B cell (primary cell): Measurements from ENCODE around the gene MAP3K9. TPM values are rescaled to one million over a fixed set of nuclear protein-coding genes. Genes with fewer than 3 reads are reported as not detected.

ENCODE experiments used
- ATAC-seq: fragments of 200-7000 bp; cut with Tn5 transposase; one replicate; pipeline ENCODE4 v1.10.0; 2021; ENCODE audit warnings: low read depth, mild to moderate bottlenecking, moderate number of reproducible peaks, moderate library complexity
- CTCF ChIA-PET: fragments of 350-600 bp; sonication (Branson Sonifier 250); formaldehyde crosslinking; loops from one replicate; lab custom pipeline; 2021; ENCODE audit warnings: antibody characterized with exemption, inconsistent platforms; lab: Charles Lee
- POLR2A ChIA-PET: fragments of 350-600 bp; sonication (Branson Sonifier 250); formaldehyde crosslinking; loops from one replicate; lab custom pipeline; 2021; ENCODE audit warnings: antibody characterized with exemption; lab: Charles Lee
- DNase-seq: peaks from one replicate; pipeline ENCODE4 v3.0.0; 2013
- H2AFZ ChIP-seq: 2 replicates; pipeline ENCODE4 v1.6.1; 2012; ENCODE audit warnings: mild to moderate bottlenecking, low read depth, low read length; ENCODE audit not compliant: insufficient read depth, poor library complexity, severe bottlenecking
- H3K27ac ChIP-seq, 2 donors: 1 replicate in 1 of 2; 2 replicates in 1 of 2; pipeline ENCODE4 v1.5.1; 2012 to 2013; ENCODE audit warnings: low read length in 2 of 2, mild to moderate bottlenecking in 2 of 2, moderate library complexity in 1 of 2
- H3K27me3 ChIP-seq, 4 experiments: fragments of 200-600 bp in 1 of 4; sonication (generic) in 1 of 4; replicated peaks in 1 of 4; 1 replicate in 2 of 4; 2 replicates in 2 of 4; pipeline versions ENCODE4 v1.6.1 to v1.7.0; 2013 to 2016; ENCODE audit warnings: low read length in 3 of 4, mild to moderate bottlenecking in 2 of 4, mixed read lengths in 1 of 4, moderate library complexity in 1 of 4; ENCODE audit not compliant: insufficient read depth in 4 of 4, control insufficient read depth in 3 of 4; ENCODE audit errors: control extremely low read depth in 1 of 4
- H3K36me3 ChIP-seq, 2 experiments: replicated peaks in 1 of 2; 1 replicate in 1 of 2; 2 replicates in 1 of 2; pipeline versions ENCODE4 v1.6.1 to v1.7.1; 2013; ENCODE audit warnings: low read length in 1 of 2; ENCODE audit not compliant: insufficient read depth in 2 of 2, control insufficient read depth in 1 of 2; ENCODE audit errors: control extremely low read depth in 1 of 2, extremely low read depth in 1 of 2
- H3K4me1 ChIP-seq, 2 donors: fragments of 200-600 bp in 1 of 2; sonication (generic) in 1 of 2; 1 replicate in 1 of 2; 2 replicates in 1 of 2; pipeline versions ENCODE4 v1.5.1 to v1.6.1; 2013 to 2017; ENCODE audit warnings: low read length in 2 of 2; ENCODE audit not compliant: control insufficient read depth in 2 of 2, insufficient read depth in 2 of 2
- H3K4me2 ChIP-seq: replicated peaks from 2 replicates; pipeline ENCODE3; 2012; ENCODE audit warnings: mild to moderate bottlenecking, low read depth, low read length; ENCODE audit not compliant: poor library complexity, severe bottlenecking
- H3K4me3 ChIP-seq, 5 experiments: fragments of 200-600 bp in 1 of 5; sonication (generic) in 1 of 5; 1 replicate in 3 of 5; 2 replicates in 2 of 5; pipeline versions ENCODE4 v1.5.1 to v1.7.0; 2011 to 2016; ENCODE audit warnings: low read length in 4 of 5, mild to moderate bottlenecking in 4 of 5, low read depth in 2 of 5, control low read depth in 1 of 5, moderate library complexity in 1 of 5; ENCODE audit not compliant: insufficient read depth in 1 of 5; ENCODE audit errors: control extremely low read depth in 1 of 5, extremely low read depth in 1 of 5
- H3K79me2 ChIP-seq: fragments of 200-600 bp; sonication (generic); one replicate; pipeline ENCODE4 v1.6.0; 2016; ENCODE audit warnings: low read length; ENCODE audit not compliant: control insufficient read depth, insufficient read depth
- H3K9ac ChIP-seq: fragments of 200-600 bp; sonication (generic); 2 replicates; pipeline ENCODE4 v1.6.1; 2017; ENCODE audit warnings: mild to moderate bottlenecking, low read length, moderate library complexity
- H3K9me3 ChIP-seq, 3 donors: one replicate each; pipeline versions ENCODE4 v1.6.1 to v1.7.1; 2013; ENCODE audit warnings: low read length in 2 of 3; ENCODE audit not compliant: control insufficient read depth in 2 of 3, insufficient read depth in 1 of 3; ENCODE audit errors: control extremely low read depth in 1 of 3
- H4K20me1 ChIP-seq: 2 replicates; pipeline ENCODE4 v1.6.0; 2012; ENCODE audit warnings: mild to moderate bottlenecking, low read length; ENCODE audit not compliant: insufficient read depth, control insufficient read depth, poor library complexity, severe bottlenecking
- H3K27ac Mint-ChIP-seq: one replicate; pipeline ENCODE4 v1.8.0; 2021; ENCODE audit warnings: mixed read lengths
- H3K27me3 Mint-ChIP-seq: one replicate; pipeline ENCODE4 v1.8.0; 2021; ENCODE audit warnings: mixed read lengths
- H3K4me1 Mint-ChIP-seq: one replicate; pipeline ENCODE4 v1.8.0; 2021; ENCODE audit warnings: mixed read lengths
- H3K4me3 Mint-ChIP-seq: one replicate; pipeline ENCODE4 v1.8.0; 2021; ENCODE audit warnings: mixed read lengths
- H3K9me3 Mint-ChIP-seq: one replicate; pipeline ENCODE4 v1.8.0; 2022; ENCODE audit warnings: mixed read lengths; ENCODE audit not compliant: insufficient read depth
- EZH2 ChIP-seq: IDR thresholded peaks from 2 replicates; pipeline ENCODE4 v1.6.1; 2012; ENCODE audit warnings: borderline replicate concordance, low read depth, mild to moderate bottlenecking, moderate library complexity, low read length; ENCODE audit not compliant: insufficient read depth, poor library complexity, severe bottlenecking
- WGBS: methylation state at CpG from one replicate; pipeline ENCODE4 v1.1.5; 2013; ENCODE audit warnings: missing lambda C conversion rate; ENCODE audit not compliant: insufficient coverage; 5-methylcytosine and 5-hydroxymethylcytosine counted together
- intact Hi-C: fragments of 100-400 bp; cut with micrococcal nuclease; formaldehyde crosslinking; loops from one replicate; pipeline ENCODE4 v1.10.0; 2022
- polyA plus RNA-seq: library from polyadenylated mRNA; depleted of rRNA; stranded (reverse); fragments of >200 nt; gene quantifications from 2 replicates; pipeline ENCODE4 v1.2.3, GENCODE V29; 2012
- total RNA-seq, 2 donors: library from RNA; stranded (reverse); fragments of 120-200 nt in 1 of 2; gene quantifications; 1 replicate in 1 of 2; 2 replicates in 1 of 2; pipeline versions ENCODE4 v1.2.3 to v1.2.4, GENCODE V29; 2013 to 2022
- TF ChIP-seq, protein P1 (sequence below): fragments of 200-600 bp; IDR thresholded peaks from one replicate; pipeline ENCODE4 v1.8.0; 2022; ENCODE audit warnings: antibody characterized with exemption, mild to moderate bottlenecking

Gene MAP3K9
- total and polyA plus RNA-seq, 2 donors (not counting 1 experiment from before 2014, with no cell fraction given) = 4.7 to 20.2 TPM

DNA sequence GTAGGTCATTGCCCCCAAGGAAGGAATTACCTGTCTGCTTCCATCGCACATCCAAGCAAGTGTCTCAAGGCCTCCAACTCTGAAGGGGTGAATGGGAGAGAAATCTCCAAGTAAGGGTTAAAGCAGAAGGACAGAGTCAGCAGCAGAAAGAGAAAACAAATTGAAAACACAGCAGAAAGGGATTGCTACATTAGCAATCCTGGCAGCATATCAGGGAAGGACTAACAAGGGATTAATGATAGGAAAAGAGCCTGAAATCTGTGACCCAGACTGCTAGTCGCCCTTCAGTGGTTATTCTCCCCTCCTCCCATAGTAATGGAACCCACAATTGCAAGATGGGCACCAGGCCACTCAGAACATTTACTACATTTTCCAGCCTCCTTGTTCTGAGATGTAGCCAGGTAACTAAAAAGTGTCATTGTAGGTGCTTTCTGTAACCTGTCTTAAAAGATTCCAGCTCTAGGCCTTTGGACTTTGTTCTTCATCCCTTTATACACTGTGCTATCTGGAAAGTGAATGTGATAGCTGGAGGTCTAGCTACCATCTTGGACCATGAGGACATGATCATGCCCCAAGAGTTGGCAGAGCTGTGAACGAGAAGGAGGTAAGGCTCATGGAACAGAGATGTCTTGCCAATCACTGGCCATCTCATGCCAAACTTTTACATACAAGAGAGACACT is 36.0 kb downstream of the MAP3K9 start:
- Histone ChIP-seq H3K4me3 (no peak overlapping the region), H3K4me2 (no peak overlapping the region), H4K20me1 (no peaks in the 10 kb centered on the region), H3K27me3 (no peaks in the 10 kb centered on the region), H2AFZ (no peak overlapping the region), H3K36me3 (peaks cover 0 to 7% of the 10 kb centered on the region in 2 experiments), H3K79me2 (peaks cover 74% of the 10 kb centered on the region), H3K4me1 (peaks cover 0 to under 1% of the 10 kb centered on the region in 2 donors), H3K27ac (no peak overlapping the region), H3K9ac (no peak overlapping the region), H3K9me3 (no peaks in the 10 kb centered on the region)
- no peaks in the 10 kb centered on the region for H3K27me3 Mint-ChIP-seq
- H3K4me3 Mint-ChIP-seq = no peak overlapping the region
- no peak overlapping the region for H3K27ac Mint-ChIP-seq
- H3K4me1 Mint-ChIP-seq = peaks cover 13% of the 10 kb centered on the region
- POLR2A ChIA-PET = no interaction called here
- WGBS = 100% methylated on average over 2 of the region's 3 CpGs
- no peak for DNase-seq
- intact Hi-C loops = no loop called here
- no peak for ATAC-seq
- TF ChIP-seq, protein P1, sequence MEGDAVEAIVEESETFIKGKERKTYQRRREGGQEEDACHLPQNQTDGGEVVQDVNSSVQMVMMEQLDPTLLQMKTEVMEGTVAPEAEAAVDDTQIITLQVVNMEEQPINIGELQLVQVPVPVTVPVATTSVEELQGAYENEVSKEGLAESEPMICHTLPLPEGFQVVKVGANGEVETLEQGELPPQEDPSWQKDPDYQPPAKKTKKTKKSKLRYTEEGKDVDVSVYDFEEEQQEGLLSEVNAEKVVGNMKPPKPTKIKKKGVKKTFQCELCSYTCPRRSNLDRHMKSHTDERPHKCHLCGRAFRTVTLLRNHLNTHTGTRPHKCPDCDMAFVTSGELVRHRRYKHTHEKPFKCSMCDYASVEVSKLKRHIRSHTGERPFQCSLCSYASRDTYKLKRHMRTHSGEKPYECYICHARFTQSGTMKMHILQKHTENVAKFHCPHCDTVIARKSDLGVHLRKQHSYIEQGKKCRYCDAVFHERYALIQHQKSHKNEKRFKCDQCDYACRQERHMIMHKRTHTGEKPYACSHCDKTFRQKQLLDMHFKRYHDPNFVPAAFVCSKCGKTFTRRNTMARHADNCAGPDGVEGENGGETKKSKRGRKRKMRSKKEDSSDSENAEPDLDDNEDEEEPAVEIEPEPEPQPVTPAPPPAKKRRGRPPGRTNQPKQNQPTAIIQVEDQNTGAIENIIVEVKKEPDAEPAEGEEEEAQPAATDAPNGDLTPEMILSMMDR = no peak
- no peak for TF ChIP-seq EZH2
- CTCF ChIA-PET = interaction anchor here (1.0 to 1.8 kb wide), 2 partner anchors 24 to 44 kb away, joined by 3 to 8 read pairs; no protein-coding TSS in a partner anchor
- H3K9me3 Mint-ChIP-seq = no peaks in the 10 kb centered on the region

- intact Hi-C loops = no loop called here
- H3K4me3 ChIP-seq = no peak overlapping the region
- ATAC-seq (no peak), DNase-seq (no peak)
- no peaks in the 10 kb centered on the region for H3K27me3 ChIP-seq
- Mint-ChIP-seq H3K4me1 (no peaks in the 10 kb centered on the region), H3K4me3 (no peak overlapping the region), H3K27ac (no peak overlapping the region), H3K9me3 (no peaks in the 10 kb centered on the region), H3K27me3 (no peaks in the 10 kb centered on the region)
- no peak overlapping the region for H2AFZ ChIP-seq
- no peak overlapping the region for H3K9ac ChIP-seq
- no peaks in the 10 kb centered on the region for H3K9me3 ChIP-seq
- ChIA-PET CTCF (no interaction called here), POLR2A (no interaction called here)
- H3K36me3 ChIP-seq = peaks cover 0 to 7% of the 10 kb centered on the region in 2 experiments
- H3K4me2 ChIP-seq = no peak overlapping the region
- H4K20me1 ChIP-seq = no peaks in the 10 kb centered on the region
- H3K4me1 ChIP-seq = no peaks in the 10 kb centered on the region
- no peak overlapping the region for H3K27ac ChIP-seq
- TF ChIP-seq, protein P1 = no peak
- peaks cover 59% of the 10 kb centered on the region for H3K79me2 ChIP-seq
- WGBS = 83% methylated on average over 13 of the region's 15 CpGs
These were observed 37.5 kb downstream of the MAP3K9 start for GRCh38 chr14:70771781-70772212.
